Measurements from ENCODE around the gene TLR8.
"Not testable (repeated sequence)": the region's sequence is repeated elsewhere in the genome, so short reads cannot be mapped to it uniquely, and the experiment has no call there.

GRCh38 chrX:12944452-12944851 lies 38.0 kb downstream of the TLR8 start:
- TF ChIP-seq POLR2AphosphoS5 (IDR thresholded peaks at IDR 0.05; ENCODE audit: low read depth, low read length); CTCF (IDR thresholded peaks at IDR 0.05); SIN3A (IDR thresholded peaks at IDR 0.05; ENCODE audit: borderline replicate concordance, insufficient read depth, low read depth, low read length): not testable (repeated sequence)

Data from Panc1 (cell line).